HG02763 (cell line): ENCODE measurements around the gene MCEMP1.
A peak's percentile ranks its signal among the peaks of the same experiment; 100 is the strongest.

ENCODE experiments used
- ATAC-seq: cut with Tn5 transposase; IDR thresholded peaks from one replicate; pipeline ENCODE4 v1.9.1; 2021; ENCODE audit warnings: mild to moderate bottlenecking, moderate library complexity; ENCODE audit not compliant: unreplicated experiment

Gene MCEMP1

DNA sequence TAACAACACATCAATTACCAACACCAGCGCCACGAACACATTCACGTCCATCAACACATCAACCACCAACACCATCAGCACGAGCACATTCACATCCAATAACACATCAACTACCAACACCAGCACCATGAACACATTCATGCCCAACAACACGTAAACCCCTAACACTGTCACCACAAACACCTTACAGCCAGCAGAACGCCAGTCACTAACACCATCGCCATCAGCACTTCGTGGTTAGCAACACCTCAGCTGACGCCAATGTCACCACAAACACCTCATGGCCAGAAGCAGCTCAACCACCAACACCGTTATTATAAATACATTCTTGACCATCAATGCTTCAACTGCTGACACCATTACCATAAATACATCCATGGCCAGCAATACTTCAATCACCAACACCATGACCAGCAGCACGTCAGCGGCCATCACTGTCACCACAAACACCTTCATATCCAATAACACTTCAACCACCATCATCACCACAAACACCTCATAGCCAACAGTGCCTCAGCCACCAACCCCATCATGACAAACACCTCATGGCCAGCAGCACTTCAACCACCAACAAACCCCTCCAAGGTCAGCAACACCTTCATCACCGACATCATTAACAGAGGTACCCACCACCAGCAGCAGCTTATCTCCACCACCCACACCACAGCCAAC lies 15.7 kb downstream of the MCEMP1 start:
- no peak for ATAC-seq

DNA sequence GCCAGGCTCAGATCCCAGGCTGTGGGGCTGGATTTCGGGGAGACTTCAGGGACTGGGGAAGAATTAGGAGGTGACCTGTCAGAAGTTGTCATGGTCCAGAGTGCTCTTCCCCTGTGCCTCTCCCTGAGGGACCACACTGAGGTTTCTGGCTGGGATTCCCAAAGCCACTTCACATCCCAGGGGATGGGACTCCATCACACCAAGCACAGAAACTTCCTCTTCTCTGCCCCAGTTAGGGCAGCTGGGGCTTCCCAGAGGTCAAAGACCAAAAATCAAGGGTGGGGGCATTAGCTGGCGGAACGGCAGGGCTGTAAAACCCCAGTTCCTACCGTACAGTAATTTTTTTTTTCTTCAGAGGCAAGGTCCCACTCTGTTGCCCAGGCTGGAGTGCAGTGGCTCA lies 17.6 kb downstream of the MCEMP1 start:
- ATAC-seq: no peak

DNA sequence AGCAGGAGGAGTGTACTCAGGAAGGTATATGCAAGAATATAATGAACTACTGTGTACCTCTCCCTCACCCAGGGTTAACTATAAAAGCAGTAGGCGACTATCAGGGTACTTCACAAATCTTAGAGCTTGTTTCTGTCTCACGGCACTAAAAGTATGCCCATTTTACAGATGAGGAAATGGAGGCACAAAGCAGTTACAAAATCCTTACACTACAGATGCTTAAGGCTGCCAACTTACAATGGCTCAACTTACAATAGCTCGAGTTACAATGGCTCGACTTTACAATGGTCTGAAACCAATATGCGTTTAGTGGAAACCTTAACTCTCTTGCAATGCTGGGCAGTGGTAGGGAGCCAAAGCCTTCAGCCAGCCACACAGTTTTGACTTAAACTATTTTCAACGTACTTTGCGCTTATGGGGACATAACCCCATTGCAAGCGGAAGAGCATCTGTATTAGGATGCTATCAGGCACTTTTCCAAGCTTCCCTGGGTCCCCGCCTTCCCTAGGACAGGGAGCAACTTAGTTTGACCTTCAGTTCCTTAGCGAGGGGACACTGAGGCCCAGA lies 20.9 kb downstream of the MCEMP1 start:
- no peak for ATAC-seq

DNA sequence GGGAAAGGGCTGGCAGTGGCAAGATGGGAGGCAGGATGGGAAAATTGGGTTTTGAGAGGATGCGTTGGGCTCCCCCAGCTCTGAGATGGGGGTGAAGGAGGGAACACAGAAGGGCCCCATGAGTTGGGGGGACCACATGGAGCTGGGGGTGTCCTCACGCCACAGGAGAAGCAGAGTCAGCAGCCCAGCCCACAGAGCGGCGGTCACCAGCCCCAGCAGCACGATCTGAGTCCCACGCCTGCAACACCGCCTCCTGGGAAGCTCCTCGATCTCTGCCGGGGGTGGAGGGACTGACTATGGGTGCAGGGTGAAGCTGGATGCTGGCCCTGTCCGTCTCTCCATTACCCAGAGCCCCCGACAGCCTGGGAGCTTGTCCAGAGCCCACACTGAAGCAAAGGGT lies 21.7 kb downstream of the MCEMP1 start:
- ATAC-seq: no peak

DNA sequence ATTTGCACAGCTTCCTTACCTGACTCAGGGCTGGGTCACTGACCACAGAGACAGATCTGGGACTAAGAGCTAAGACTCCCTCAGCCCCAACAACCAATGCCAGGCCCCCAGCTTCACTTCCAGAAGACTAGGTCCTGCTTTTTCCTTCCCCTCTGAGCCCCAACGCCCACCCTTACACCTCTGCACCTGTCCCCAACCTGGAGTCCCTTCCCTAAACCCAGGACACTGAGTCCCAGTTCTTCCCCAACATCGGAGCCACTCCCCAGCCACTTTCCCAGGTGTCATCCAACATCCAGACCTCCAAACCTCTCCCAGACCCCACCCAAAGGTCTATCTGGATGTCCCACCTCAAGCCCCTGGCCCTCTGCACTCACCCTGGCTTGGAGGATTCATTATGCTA lies 22.1 kb downstream of the MCEMP1 start:
- no peak for ATAC-seq

DNA sequence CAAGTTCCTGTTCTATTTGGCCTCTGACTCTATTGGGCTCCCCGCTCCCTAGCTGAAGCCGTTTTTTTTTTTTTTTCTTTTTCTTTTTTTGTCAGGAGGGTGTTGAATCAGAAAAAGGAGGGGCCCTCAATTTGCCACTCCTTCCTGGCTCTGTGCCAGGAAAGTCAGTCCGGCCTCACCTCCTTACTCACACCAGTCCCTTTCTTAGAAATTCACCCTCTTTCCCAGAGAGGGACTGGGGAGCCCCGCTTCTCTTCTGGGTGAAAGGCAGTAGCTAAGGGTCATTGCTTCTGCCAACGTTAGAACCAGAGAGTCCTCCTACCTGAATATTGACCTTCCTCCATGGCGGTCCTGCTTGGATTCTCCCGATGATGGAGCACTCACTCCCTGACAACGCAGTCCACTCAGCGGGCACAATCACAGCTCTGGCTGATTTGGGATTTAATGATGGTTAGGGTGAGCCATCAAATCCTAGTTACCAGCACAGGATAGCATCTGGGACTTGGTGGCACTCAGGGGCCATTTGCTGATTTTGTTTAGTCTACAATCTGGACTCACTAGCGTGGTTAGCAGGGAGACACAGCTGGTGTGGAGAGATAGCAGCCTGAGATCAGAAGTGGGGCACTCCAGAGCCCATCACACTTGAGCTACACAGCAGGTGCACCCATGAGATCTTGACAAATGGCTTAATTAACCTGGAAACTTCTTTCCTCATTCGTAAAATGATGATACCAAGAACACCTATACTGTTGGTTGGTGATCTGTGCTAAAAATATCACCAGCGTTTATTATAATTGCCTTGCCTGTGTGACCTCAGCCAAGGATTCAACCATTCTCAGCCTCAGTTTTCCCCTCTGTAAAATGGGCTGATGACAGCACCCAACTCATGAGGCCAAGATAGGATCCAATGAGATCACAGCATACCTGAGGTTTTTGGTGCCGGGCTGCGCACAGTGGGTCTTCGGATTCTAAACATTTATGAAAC lies 22.8 kb downstream of the MCEMP1 start:
- no peak for ATAC-seq

DNA sequence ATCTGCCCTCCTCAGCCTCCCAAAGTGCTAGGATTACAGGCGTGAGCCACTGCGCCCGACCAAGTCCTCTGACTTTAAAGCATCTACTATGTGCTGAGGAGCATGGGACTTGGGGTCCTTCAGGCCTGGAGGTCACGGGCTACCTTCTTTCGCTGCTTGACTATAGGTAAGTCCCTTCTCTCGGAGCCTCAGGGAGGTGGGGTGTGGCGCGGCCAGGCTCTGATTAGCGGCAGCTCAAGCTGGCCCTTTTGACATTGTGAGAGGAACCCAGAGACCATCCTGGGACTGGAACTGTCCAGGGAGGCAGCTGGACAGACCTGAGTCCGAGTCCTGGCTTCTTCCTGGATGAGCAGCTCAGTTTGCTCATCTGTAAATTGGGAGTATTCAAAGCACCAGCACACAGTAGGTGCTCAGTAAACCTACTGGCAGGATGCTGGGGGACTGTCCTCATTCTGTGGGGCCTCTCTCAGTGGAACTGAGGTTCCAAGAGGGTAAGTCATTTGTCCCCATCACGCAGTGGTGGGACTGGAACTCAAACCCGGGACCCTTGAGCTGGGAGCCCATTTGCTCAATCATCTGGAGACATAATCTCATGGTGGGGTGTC lies 24.3 kb downstream of the MCEMP1 start:
- no peak for ATAC-seq

DNA sequence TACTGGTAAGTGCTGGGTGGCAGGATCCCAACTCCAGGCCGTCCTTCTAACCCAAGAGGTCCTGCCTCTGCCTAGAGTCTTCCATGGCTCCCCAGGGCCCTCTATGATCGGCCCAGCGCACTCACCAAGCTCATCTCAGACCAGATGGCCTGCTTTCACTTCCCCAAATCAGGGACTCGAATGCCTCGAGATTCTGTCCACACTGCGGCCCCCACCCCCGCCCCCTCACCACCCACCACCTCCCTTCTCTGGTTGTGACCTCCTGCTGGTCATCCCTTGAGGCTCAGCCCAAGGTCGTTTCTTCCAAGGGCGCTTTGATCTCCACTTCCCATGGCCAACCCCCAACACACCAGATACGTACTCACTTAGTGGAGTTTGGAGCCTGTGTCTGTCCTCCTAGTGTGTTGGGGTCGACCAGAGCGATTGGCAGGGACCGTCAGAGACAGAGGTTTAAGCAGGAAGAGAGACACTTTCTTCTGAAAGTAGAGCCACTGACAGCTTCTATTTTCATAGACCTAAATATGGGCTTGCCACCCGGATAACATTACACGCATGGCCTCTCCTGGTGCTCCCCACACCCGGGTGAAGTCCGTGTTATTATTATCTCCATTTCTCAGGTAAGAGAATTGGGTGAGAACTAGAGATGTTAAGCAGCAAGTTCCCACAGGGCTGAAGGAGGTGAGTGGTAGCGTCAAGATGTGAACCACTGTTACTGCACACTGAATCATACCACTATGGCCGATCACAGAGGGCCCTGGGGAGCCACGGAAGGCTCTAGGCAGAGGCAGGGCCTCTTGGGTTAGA lies 25.0 kb downstream of the MCEMP1 start, which contains the start of gene FCER2:
Gene FCER2 (minus strand): TSS at position 478 of the 804 bp plus-strand sequence. CDS start 2,371 bp downstream, outside the sequence.
- peak; percentile 41 for ATAC-seq

DNA sequence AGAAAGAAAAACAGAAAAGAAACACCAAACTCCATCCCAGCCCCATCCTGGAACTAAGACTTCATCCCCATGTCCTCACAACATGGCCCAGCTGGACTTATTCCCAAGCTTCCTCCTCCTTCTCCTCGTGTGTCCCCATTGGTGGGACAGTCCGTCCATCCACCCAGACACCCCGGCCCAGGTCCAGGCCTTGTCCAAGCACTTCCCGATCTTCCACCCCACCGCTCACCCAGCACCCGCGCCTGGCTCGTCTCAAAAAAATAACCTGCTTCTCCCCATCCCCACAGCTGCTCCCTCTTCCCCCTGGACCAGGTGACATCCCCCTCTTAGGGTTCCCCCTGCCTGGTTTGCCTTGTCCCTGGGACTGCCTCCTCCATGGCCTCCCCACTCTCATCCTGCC lies 26.4 kb downstream of the MCEMP1 start:
- no peak for ATAC-seq

DNA sequence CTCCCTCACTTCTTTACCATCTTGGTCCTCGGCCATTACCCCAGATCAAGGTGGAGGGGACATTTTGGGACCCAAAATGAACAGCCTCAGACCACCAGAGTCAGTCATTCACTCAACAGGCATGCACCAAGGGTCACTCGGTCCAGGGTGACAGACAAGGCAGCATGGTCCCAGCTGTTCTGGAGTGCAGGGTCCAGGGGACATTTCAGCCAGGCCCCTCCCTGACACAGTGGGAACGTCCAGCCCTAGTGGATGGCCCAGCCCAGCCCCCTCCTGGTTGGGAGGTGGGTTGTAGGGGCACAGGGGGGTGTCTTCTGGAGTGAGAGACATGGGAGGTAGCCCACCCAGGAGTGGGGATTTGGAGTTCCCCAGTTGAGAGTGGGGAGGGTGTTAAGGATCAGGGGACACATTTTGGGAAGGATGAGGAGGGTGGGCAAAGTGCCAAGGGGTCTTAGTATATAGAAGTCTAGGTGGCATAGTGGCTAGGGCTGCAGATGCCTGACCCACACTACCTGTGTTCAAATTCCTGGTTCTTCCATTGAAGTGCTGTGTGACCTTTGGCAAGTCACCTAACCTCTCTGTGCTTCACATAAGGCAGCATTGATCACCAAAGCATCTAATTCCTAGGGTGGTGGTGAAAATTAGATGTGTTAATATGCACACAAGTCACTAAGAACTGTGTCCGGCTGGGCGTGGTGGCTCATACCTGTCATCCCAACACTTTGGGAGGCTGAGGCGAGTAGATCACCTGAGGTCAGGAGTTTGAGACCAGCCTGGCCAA lies 27.6 kb downstream of the MCEMP1 start:
- no peak for ATAC-seq

DNA sequence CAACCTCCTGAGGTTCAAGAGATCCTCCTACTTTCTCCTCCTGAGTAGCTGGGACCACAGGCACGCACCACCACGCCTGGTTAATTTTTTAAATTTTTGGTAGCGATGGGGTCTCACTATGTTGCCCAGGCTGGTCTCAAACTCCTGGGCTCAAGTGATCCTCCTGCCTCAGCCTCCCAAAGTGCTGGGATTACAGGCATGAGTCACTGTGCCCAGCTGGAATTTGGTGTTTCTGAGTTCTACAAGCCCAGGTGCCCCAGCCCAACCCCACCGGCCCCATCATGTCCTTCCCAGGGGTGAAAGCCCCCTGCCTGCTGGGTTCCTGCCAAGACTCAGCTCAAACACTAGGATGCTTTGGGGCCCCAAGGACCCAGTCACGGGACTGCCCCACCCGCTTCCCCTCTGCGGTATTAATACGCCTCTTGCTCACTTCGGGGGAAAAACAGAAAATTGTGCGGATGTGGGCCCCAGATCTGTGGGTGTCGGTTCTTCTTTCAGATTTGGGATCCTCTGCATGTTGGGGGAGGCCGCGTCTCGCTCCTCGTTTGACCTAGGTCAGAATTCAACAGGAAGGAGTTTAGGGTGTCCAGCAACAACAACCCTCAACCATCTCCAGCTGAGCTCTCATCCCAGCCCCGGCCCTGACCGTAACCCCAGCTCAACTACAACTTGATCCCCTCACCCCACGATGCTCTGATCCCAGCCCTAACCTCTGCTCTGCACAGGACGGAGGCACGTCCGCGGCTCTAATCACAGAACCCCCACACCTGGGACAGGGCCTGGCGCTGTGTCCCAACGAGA lies 28.7 kb downstream of the MCEMP1 start:
- ATAC-seq: peak; percentile 57

DNA sequence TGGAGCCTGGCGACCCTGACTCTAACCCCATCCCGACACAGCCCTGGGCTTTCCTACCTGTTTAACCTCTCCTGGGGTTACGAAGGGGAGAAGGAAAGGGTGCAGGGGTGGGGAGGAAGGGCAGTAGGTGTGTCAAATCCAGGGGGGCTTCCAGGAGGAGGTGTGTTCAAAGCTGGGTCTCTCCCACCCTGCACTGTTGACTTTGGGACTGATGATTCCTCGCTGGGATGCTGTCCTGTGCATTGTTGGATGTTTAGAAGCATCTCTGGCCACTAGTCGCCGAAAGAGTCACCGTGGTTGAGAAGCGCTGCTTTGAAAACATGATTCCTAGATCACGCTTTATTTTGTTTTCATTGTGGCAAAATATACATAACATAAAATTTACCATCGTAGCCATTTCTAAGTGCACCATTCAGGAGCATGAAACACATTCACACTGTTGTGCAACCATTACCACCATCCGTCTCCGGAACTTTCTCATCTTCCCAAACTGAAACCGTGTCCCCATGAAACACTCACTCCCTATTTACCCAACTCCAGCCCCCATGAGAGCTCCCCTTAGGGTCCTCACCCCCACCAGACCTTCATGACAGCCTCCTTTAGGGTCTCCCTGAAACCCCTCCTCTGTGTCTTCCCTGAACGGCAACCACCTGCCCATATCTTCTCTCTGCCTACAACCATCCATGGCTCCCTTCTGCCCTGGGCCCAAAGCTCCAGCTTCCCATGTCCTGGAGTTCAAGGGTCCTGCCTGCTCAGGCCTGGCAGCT lies 29.5 kb downstream of the MCEMP1 start:
- no peak for ATAC-seq

DNA sequence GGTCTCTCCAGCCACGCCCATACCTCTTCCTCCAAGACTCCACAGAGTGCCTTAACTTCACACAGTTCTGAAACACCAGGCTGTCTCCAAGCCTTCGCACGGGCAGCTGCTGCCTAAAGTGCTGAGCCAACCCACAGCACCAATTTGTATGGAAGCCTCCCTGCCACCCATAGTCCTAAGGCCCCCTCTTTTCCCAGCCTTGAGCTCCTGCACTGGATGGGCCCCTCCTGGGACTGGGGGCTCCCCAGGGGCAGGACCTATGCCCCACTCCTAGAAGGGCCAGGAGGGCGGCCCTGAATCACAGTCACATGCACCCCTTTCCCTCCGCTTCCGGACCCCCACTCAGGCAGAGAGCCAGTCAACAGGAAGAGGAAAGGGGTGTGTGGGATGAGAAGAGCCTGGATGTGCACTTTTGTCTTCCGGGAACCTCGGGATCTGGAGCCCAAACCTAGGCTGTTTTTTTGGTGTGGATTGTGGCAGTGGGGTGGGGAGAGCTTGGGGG lies 30.1 kb downstream of the MCEMP1 start:
- ATAC-seq: no peak

DNA sequence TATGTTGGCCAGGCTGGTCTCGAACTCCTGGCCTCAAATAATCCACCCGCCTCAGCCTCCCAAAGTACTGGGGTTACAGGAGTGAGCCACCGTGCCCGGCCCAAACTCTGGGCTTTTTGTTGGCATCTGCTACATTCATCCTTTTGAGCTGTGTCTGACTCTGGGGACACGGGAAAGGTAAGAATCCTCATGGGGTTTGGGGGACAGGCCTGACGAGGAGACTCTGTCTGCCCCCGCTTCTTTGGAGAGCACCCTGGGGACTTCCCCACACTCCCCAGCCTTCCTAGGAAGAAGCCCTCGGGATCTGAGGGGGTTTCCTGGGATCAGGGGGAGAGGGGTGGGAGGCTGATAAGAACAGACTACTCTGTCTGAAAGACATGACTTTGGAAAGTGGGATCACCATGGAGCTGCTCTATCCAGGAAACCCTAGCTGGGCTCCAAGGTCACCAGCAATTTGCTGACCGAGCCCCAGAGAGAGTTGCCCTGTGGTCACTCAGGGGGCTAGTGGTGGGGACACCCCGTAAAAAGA lies 33.1 kb downstream of the MCEMP1 start:
- ATAC-seq: no peak

DNA sequence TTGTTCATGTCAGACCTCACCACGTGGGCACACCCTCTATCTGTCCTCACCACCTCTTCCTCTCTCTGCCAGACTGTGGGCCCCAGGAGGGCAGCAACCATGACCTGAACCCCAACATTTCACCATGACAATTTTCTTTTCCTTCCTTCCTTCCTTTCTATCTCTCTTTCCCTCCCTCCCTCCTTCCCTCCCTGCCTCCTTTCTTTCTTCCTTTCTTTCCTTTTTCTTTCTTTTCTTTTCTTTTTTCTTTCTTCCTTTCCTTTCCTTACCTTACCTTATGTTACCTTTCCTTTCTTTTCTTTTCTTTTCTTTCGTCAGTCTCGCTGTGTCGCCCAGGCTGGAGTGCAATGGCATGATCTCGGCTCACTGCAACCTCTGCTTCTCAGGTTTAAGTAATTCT lies 33.7 kb downstream of the MCEMP1 start:
- ATAC-seq: no peak

DNA sequence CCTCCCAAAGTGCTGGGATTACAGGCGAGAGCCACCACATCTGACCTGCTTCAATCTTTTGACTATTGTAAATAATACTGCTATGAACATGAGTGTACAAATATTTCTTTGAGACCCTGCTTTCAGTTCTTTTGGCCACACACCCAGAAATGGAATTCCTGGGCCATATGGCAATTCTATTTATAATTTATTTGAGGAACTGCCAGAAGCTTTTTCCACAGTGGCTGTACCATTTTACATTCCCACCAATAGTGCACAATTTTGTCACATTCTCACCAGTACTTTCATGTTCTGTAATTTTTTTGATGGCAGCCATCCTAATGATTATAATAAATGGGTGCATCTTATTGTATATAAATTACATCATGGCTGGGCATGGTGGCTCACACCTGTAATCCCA lies 38.8 kb downstream of the MCEMP1 start:
- no peak for ATAC-seq

DNA sequence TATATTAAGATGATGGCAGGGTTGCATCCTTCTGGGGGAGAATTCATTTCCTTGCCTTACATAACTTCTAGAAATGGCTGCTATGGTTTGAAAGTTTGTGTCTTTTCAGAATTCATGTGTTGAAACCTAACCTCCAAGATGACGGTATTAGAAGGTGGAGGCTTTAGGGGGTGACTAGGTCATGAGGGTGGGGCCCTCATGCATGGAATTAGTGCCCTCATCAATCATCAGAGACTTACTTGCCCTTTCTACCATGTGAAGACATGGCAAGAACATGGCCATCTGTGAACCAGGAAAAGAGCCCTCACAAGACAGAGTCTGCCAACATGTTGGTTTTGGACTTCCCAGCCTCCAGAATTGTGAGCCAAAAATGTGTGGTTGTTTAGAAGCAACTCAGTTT lies 39.9 kb downstream of the MCEMP1 start:
- ATAC-seq: no peak

DNA sequence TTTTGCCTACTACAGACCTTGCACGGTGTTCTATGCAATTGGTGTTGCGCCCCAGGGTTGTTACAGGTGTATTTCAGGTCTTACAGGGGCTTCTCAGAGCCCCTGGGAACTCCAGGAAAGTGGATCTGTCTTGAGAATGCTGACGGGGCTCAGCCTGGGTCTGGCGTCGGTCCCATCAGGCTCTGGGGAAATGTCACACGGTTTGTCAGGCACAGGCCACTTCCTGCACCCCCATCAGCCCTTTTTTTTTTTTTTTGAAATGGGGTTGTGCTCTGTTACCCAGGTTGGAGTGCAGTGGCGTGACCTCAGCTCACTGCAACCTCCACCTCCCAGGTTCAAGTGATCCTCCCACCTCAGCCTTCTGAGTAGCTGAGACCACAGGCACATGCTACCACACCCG lies 41.8 kb downstream of the MCEMP1 start:
- no peak for ATAC-seq
